A549 (cell line): Measurements from ENCODE around the gene MEST.

Experiments used
- CEBPB ChIP-seq, 2 experiments: fragments of >200 bp in 1 of 2; sonication (Bioruptor Twin) in 1 of 2; formaldehyde crosslinking in 1 of 2; IDR thresholded peaks; 2 replicates each; pipeline ENCODE4 v1.6.1; 2012 to 2016
- EP300 ChIP-seq, 2 experiments: fragments of >200 bp; sonication (Bioruptor Twin); formaldehyde crosslinking; IDR thresholded peaks; 2 replicates in 1 of 2; 3 replicates in 1 of 2; pipeline ENCODE4 v1.6.1; 2016 to 2017
- JUN ChIP-seq, 2 experiments: fragments of >200 bp; sonication (Bioruptor Twin); formaldehyde crosslinking; IDR thresholded peaks; 2 replicates in 1 of 2; 3 replicates in 1 of 2; pipeline ENCODE4 v1.6.1; 2016 to 2017
- PHF8 ChIP-seq: fragments of 200-600 bp; sonication (generic); IDR thresholded peaks from 2 replicates; pipeline ENCODE4 v1.6.1; 2016; ENCODE audit warnings: low read depth, mild to moderate bottlenecking, antibody characterized with exemption, moderate library complexity, borderline replicate concordance
- POLR2A ChIP-seq: IDR thresholded peaks from 2 replicates; pipeline ENCODE4 v1.6.1; 2012; ENCODE audit warnings: mild to moderate bottlenecking, low read length
- RCOR1 ChIP-seq: fragments of 150-350 bp; IDR thresholded peaks from 2 replicates; pipeline ENCODE4 v1.6.1; 2014; ENCODE audit warnings: antibody characterized with exemption, low read length, low read depth
- RFX5 ChIP-seq: fragments of 450-650 bp; IDR thresholded peaks from 2 replicates; pipeline ENCODE4 v1.7.1; 2014; ENCODE audit warnings: antibody characterized with exemption, mild to moderate bottlenecking, moderate library complexity
- TFCP2L1 ChIP-seq: fragments of 250-450 bp; sonication (Bioruptor Pico); IDR thresholded peaks from 2 replicates; pipeline ENCODE4 v1.5.0; 2021; ENCODE audit warnings: mild to moderate bottlenecking
- USF2 ChIP-seq: fragments of 450-650 bp; IDR thresholded peaks from 2 replicates; pipeline ENCODE4 v1.6.1; 2014; ENCODE audit warnings: antibody characterized with exemption
- ZSCAN20 ChIP-seq: fragments of 250-450 bp; sonication (Bioruptor Pico); IDR thresholded peaks from 2 replicates; pipeline ENCODE4 v1.8.0; 2022; ENCODE audit warnings: mild to moderate bottlenecking, moderate library complexity
- TF ChIP-seq, protein P1 (sequence below): fragments of >200 bp; sonication (Bioruptor Twin); formaldehyde crosslinking; IDR thresholded peaks from 3 replicates; pipeline ENCODE4 v1.5.1; 2016
- TF ChIP-seq, protein P2 (sequence below): fragments of 200-600 bp; sonication (generic); IDR thresholded peaks from 2 replicates; pipeline ENCODE4 v1.6.1; 2016; ENCODE audit warnings: antibody characterized with exemption, mild to moderate bottlenecking, moderate library complexity
- TF ChIP-seq, protein P3 (sequence below): IDR thresholded peaks from 2 replicates; pipeline ENCODE4 v1.6.1; 2012; ENCODE audit warnings: low read depth, borderline replicate concordance

DNA sequence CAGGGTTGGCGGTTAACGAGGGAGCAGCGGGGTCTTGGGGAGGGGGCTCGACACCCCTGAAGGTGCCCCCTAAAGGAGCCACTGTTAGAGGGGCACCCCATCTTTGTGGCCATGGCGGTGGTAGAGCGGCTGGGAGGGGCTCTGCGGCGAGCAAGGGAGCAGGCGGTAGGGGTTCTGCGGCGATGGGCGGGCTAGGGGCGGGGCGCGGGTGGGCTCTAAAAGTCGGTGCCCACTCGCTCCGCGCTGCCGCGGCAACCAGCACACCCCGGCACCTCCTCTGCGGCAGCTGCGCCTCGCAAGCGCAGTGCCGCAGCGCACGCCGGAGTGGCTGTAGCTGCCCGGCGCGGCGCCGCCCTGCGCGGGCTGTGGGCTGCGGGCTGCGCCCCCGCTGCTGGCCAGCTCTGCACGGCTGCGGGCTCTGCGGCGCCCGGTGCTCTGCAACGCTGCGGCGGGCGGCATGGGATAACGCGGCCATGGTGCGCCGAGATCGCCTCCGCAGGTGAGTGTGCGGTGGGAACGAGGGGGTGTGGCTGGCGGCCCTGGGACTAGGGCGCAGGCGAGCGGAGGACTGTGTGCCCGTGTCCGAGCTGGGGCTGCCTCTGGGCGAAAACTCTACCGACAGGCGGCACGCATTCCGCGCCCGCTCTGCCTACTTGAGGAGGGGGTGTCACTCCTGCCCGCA is at the start of gene MEST:
- TF ChIP-seq EP300 (IDR thresholded peaks at IDR 0.05) (no peak), CEBPB (IDR thresholded peaks at IDR 0.05) (no peak), RFX5 (no peak), POLR2A (no peak), USF2 (no peak), RCOR1 (no peak), TFCP2L1 (CRISPR knock-in tag) (no peak), JUN (IDR thresholded peaks at IDR 0.05) (no peak), PHF8 (no peak), ZSCAN20 (CRISPR knock-in tag) (no peak)
- TF ChIP-seq, protein P1, sequence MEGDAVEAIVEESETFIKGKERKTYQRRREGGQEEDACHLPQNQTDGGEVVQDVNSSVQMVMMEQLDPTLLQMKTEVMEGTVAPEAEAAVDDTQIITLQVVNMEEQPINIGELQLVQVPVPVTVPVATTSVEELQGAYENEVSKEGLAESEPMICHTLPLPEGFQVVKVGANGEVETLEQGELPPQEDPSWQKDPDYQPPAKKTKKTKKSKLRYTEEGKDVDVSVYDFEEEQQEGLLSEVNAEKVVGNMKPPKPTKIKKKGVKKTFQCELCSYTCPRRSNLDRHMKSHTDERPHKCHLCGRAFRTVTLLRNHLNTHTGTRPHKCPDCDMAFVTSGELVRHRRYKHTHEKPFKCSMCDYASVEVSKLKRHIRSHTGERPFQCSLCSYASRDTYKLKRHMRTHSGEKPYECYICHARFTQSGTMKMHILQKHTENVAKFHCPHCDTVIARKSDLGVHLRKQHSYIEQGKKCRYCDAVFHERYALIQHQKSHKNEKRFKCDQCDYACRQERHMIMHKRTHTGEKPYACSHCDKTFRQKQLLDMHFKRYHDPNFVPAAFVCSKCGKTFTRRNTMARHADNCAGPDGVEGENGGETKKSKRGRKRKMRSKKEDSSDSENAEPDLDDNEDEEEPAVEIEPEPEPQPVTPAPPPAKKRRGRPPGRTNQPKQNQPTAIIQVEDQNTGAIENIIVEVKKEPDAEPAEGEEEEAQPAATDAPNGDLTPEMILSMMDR, result no peak
- TF ChIP-seq, protein P2, sequence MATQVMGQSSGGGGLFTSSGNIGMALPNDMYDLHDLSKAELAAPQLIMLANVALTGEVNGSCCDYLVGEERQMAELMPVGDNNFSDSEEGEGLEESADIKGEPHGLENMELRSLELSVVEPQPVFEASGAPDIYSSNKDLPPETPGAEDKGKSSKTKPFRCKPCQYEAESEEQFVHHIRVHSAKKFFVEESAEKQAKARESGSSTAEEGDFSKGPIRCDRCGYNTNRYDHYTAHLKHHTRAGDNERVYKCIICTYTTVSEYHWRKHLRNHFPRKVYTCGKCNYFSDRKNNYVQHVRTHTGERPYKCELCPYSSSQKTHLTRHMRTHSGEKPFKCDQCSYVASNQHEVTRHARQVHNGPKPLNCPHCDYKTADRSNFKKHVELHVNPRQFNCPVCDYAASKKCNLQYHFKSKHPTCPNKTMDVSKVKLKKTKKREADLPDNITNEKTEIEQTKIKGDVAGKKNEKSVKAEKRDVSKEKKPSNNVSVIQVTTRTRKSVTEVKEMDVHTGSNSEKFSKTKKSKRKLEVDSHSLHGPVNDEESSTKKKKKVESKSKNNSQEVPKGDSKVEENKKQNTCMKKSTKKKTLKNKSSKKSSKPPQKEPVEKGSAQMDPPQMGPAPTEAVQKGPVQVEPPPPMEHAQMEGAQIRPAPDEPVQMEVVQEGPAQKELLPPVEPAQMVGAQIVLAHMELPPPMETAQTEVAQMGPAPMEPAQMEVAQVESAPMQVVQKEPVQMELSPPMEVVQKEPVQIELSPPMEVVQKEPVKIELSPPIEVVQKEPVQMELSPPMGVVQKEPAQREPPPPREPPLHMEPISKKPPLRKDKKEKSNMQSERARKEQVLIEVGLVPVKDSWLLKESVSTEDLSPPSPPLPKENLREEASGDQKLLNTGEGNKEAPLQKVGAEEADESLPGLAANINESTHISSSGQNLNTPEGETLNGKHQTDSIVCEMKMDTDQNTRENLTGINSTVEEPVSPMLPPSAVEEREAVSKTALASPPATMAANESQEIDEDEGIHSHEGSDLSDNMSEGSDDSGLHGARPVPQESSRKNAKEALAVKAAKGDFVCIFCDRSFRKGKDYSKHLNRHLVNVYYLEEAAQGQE, result no peak
- TF ChIP-seq, protein P3, sequence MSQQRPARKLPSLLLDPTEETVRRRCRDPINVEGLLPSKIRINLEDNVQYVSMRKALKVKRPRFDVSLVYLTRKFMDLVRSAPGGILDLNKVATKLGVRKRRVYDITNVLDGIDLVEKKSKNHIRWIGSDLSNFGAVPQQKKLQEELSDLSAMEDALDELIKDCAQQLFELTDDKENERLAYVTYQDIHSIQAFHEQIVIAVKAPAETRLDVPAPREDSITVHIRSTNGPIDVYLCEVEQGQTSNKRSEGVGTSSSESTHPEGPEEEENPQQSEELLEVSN, result no peak
